ENCODE data around the gene CCM2. TPM values are rescaled to one million over a fixed set of nuclear protein-coding genes. Genes with fewer than 3 reads are reported as not detected.

CCM2 gene
- total RNA-seq, 2 experiments from 2014 or later = 134 TPM

DNA sequence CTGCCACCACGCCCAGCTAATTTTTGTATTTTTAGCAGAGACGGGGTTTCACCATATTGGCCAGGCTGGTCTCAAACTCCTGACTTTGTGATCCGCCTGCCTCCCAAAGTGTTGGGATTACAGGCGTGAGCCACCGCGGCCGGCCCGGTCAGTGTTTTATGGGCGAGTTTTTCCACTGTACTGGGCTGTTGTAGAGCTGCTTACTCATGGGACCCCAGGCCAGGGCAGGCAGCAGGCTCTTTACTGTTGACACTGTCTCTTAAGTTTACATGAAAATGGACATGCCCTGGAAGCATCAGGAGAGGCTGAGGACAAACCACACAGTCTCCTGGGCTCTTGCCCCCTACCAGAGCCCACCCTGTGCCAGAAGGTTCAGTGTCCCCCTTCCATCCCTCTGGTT lies 77.6 kb downstream of the CCM2 start:
- Mint-ChIP-seq H3K9me3 (no peaks in the 10 kb centered on the region), H3K27ac (no peak overlapping the region), H3K4me3 (no peak overlapping the region), H3K27me3 (no peaks in the 10 kb centered on the region), H3K36me3 (ENCODE audit: low read depth) (peaks cover 28% of the 10 kb centered on the region), H3K4me1 (peaks cover 4% of the 10 kb centered on the region)
- DNase-seq = no peak
- ChIA-PET POLR2A (no interaction called here), CTCF (interaction anchor here (1.0 to 1.3 kb wide), 2 partner anchors 10 to 23 kb away, joined by 3 to 4 read pairs; no protein-coding TSS in a partner anchor)

DNA sequence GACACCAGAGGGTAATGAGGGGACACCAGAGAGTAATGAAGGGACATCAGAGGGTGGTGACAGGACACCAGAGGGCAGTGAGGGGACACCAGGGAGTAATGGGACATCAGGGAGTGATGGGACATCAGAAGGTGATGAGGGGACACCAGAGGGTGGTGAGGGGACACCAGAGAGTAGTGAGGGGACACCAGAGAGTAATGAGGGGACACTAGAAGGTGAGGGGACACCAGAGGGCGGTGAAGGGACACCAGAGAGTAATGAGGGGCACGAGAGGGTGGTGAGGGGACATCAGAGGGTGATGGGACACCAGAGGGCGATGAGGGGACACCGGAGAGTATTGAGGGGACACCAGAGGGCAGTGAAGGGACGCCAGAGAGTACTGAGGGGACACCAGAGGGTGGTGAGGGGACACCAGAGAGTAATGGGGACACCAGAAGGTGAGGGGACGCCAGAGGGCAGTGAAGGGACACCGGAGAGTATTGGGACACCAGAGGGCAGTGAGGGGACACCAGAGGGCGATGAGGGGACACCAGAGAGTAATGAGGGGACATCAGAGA lies 78.2 kb downstream of the CCM2 start:
- peak overlapping the region; percentile 60 for H3K27ac Mint-ChIP-seq

DNA sequence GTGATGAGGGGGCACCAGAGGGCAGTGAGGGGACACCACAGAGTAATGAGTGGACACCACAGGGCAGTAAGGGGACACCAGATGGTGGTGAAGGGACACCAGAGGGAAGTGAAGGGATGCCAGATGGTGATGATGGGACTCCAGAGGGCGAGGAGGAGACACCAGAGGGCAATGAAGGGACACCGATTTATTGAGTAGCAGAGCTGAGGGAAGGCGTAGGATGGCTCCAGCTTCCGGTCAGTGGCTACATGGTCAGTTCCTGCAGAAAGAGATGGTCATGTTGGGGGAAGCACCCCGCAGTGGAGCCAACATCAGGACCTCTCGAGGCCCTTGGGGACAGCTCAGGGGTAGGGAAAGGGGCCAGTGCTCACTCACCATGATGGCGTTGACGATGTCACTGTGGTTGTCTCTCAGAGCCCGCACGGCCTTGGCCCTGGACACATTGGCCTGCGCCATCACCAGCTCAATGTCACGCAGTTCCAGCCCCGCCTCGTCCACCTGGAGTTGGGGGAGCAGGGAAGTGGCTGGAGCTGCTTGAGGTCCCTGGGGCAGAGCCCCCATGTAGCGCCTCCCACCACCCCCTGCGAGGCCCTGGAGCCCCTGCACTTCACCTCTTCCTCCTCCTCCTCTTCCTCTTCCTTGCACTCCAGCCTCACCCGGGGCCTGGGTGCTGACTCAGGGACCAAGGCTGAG lies 80.4 kb downstream of the CCM2 start:
- CTCF ChIA-PET = interaction anchor here (1.3 kb wide), 2 partner anchors 9 to 11 kb away, joined by 3 read pairs; no protein-coding TSS in a partner anchor
- Mint-ChIP-seq H3K9me3 (no peaks in the 10 kb centered on the region), H3K4me3 (no peak overlapping the region), H3K4me1 (peaks cover 3% of the 10 kb centered on the region), H3K27me3 (no peaks in the 10 kb centered on the region), H3K27ac (peak overlapping the region; percentile 67), H3K36me3 (ENCODE audit: low read depth) (peaks cover 7% of the 10 kb centered on the region)
- POLR2A ChIA-PET = no interaction called here
- DNase-seq = peak; percentile 24

More for the DNA sequence above, 78.2 kb downstream of the CCM2 start:
- Mint-ChIP-seq H3K27me3 (no peaks in the 10 kb centered on the region), H3K36me3 (ENCODE audit: low read depth) (peaks cover 22% of the 10 kb centered on the region), H3K4me3 (no peak overlapping the region), H3K4me1 (peaks cover 3% of the 10 kb centered on the region), H3K9me3 (no peaks in the 10 kb centered on the region)
- no peak for DNase-seq
- ChIA-PET CTCF (no interaction called here), POLR2A (no interaction called here)

DNA sequence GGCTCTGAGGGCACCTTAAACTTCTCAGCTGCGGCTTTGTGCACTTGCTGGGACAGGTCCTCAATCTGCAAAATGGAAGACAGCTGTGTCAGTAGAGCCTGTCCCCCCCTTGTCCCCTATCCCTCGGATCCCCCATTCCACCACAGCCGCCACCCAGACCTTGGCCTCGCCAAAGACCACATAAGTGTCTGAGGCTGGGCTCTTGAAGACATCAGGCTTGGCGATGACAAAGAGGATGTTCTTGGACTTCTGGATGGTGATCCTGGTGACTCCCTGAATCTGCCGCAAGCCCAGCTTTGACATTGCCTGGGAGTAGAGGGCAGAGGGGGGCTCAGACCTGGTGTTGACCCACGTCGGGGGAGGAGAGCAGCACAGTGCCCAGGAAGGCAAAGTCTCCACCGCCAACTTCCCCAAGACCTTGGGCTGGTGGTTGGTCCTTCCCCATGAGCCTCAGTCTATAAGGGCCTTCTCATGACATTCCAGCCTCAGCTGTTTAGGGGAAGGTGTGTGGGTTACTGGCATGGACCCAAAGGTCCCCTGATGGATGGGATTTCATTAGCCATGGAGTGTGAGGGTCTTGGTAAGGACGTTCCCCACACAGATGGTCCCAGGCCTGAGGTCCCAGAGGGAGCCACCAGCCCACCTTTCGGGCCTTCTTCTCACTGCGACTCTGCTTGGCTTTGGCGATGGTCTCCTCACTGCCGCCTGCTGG lies 81.1 kb downstream of the CCM2 start:
- Mint-ChIP-seq H3K36me3 (ENCODE audit: low read depth) (peaks cover 7% of the 10 kb centered on the region), H3K4me1 (no peaks in the 10 kb centered on the region), H3K27ac (peak overlapping the region; percentile 64), H3K27me3 (no peaks in the 10 kb centered on the region), H3K9me3 (no peaks in the 10 kb centered on the region), H3K4me3 (no peak overlapping the region)
- ChIA-PET POLR2A (no interaction called here), CTCF (interaction anchor here (1.3 kb wide), 2 partner anchors 10 to 11 kb away, joined by 3 read pairs; no protein-coding TSS in a partner anchor)
- no peak for DNase-seq

DNA sequence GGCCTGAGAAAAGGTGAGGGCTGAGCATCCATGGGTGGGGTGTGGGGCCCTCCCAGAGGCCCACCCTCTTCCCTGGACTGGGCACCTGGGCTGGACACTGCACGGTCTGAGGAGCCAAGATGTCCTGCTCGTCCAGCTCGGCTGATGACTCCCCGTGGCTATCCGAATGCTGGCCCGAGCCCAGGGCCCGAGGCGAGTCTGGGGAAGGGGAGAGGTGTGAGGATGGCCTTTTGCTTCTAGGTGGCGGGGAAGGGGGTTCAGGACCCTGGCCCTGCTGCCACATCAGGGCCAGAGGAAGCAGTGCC lies 81.6 kb downstream of the CCM2 start:
- Mint-ChIP-seq H3K27me3 (no peaks in the 10 kb centered on the region), H3K4me3 (no peak overlapping the region), H3K27ac (no peak overlapping the region), H3K36me3 (ENCODE audit: low read depth) (peaks cover 3% of the 10 kb centered on the region), H3K4me1 (no peaks in the 10 kb centered on the region), H3K9me3 (no peaks in the 10 kb centered on the region)
- no peak for DNase-seq
- ChIA-PET POLR2A (no interaction called here), CTCF (no interaction called here)

DNA sequence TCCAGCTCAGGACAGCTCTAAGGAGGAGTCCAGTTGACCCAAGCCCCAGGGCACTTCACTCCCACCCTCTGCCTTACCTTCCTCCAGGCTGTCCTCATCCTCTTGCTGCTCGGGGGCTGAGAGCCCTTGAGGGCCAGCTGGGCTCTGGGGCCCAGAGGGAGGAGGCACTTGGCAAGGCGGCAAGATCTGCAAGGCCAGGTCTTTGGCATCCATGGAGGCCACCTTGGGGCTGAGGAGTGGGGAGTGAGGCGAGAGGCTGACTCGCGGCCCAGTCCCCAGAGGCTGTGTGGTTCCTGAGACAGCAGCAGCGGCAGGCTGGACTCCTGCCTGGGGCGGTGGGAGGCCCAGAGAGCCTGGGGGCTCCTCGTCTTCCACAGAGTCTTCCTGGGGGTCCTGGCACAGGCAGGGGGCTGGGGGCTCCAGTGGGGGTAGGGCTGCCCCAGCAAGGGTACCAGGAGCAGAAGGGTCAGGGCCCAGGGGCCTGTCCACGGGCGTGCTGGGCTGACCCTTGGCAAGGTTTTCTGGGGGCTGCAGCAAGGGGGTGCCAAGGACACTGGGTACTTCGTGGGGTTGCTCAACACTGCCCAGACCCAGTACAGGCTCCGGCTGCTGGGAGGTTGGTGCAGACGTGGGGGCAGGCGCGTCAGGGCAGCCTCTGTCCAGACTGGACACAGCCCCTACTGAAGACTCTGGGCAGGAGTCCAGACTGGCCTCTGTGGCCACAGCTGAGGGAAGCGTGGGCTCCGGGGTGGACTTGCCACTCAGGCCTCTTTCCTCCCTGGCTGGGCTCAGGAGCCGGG lies 82.2 kb downstream of the CCM2 start:
- no peaks in the 10 kb centered on the region for H3K9me3 Mint-ChIP-seq
- ChIA-PET POLR2A (no interaction called here), CTCF (no interaction called here)
- H3K36me3 Mint-ChIP-seq (ENCODE audit: low read depth) = peaks cover 3% of the 10 kb centered on the region
- DNase-seq = no peak
- peaks cover 2% of the 10 kb centered on the region for H3K27me3 Mint-ChIP-seq
- no peak overlapping the region for H3K27ac Mint-ChIP-seq
- no peaks in the 10 kb centered on the region for H3K4me1 Mint-ChIP-seq
- H3K4me3 Mint-ChIP-seq = no peak overlapping the region

DNA sequence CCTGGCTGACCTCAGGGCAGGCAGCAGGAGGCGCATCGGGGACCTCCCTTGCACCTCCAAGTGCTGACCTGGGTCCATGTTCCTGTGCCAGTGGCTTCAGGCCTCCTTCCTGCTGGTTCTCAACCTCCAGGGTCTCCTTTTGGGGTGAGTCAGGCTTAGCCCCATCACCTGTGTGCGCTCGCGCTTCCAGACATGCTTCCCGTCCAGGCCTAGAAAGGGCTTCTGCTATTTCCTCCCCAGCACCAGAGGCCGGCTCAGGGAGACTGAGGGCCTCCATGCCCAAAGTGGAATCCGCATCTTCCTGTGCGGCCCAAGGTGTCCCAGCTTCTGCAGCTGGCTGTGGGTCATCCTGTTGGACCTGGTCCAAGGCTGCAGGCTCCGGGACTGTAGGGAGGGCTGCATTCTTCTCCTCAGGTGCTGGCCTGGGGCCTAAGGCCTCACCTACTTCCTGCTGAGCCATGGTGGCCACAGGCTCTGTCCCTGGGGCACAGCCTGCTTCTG lies 82.9 kb downstream of the CCM2 start:
- no peaks in the 10 kb centered on the region for H3K9me3 Mint-ChIP-seq
- CTCF ChIA-PET = no interaction called here
- no peak for DNase-seq
- peaks cover under 1% of the 10 kb centered on the region for H3K36me3 Mint-ChIP-seq (ENCODE audit: low read depth)
- POLR2A ChIA-PET = no interaction called here
- H3K27me3 Mint-ChIP-seq = peaks cover 4% of the 10 kb centered on the region
- H3K27ac Mint-ChIP-seq = no peak overlapping the region
- peaks cover under 1% of the 10 kb centered on the region for H3K4me1 Mint-ChIP-seq
- H3K4me3 Mint-ChIP-seq = no peak overlapping the region

DNA sequence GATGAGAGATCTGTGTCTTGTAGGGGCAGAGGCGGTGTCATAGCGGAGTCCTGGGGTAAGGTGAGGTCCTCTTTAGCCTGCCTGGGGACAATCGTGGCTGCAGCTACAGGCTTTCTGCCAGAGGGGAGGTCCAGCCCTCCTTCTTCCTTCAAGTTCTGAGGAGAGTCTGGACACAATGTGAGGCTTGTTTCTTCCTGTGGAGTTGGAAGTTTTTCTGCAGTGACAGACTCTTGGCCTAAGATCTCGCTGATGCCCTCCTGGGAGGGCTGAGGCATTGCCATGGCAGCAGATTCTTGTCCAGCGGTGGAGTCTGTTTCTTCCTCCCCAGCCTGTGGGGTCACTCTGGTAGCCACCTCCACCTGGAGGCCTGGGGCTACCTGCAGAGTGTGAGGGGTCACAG lies 84.3 kb downstream of the CCM2 start:
- Mint-ChIP-seq H3K4me3 (no peak overlapping the region), H3K9me3 (no peaks in the 10 kb centered on the region), H3K27me3 (peaks cover 10% of the 10 kb centered on the region), H3K27ac (no peak overlapping the region), H3K4me1 (peaks cover 5% of the 10 kb centered on the region), H3K36me3 (ENCODE audit: low read depth) (no peaks in the 10 kb centered on the region)
- POLR2A ChIA-PET = no interaction called here
- no peak for DNase-seq
- CTCF ChIA-PET = no interaction called here

DNA sequence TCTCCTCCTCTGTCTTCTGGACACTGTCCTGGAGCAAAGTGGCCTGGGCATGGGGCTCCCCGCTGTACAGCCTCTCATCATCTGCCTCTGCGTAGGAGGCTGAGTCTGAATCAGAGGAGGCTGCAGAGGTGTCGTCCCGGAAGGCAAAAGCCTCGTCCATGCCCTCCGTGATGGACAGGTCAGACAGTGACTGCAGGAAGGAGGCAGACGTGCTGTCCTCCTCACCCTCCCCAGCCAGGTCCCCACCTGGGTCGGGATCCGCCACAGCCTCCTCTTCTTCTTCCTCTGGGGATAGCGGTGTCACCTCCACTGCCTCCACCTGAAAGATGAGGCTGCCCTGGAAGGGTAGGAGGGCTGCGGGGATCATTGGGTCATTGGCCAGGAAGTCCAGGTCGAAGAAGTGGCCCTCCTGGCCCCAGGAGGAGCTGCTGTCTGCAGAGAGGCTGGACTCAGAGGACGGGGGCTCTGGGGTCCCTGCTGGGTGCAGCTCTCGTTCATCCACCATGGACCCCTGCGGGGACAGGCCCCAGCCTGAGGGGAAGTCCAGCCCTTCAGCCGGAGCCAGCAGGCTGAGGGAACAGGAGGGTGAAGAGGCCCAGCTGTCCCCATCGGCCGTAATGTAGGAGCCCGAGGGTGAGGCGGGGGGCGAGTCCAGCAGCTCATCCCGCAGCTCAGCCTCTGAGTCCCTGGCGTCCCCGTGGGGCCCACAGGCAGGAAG lies 85.1 kb downstream of the CCM2 start:
- no peaks in the 10 kb centered on the region for H3K36me3 Mint-ChIP-seq (ENCODE audit: low read depth)
- no peak for DNase-seq
- ChIA-PET CTCF (interaction anchor here (1.2 kb wide), 1 partner anchor 51 kb away, joined by 3 read pairs; no protein-coding TSS in a partner anchor), POLR2A (no interaction called here)
- peaks cover 11% of the 10 kb centered on the region for H3K4me1 Mint-ChIP-seq
- no peak overlapping the region for H3K4me3 Mint-ChIP-seq
- peaks cover 17% of the 10 kb centered on the region for H3K27me3 Mint-ChIP-seq
- no peaks in the 10 kb centered on the region for H3K9me3 Mint-ChIP-seq
- H3K27ac Mint-ChIP-seq = no peak overlapping the region

DNA sequence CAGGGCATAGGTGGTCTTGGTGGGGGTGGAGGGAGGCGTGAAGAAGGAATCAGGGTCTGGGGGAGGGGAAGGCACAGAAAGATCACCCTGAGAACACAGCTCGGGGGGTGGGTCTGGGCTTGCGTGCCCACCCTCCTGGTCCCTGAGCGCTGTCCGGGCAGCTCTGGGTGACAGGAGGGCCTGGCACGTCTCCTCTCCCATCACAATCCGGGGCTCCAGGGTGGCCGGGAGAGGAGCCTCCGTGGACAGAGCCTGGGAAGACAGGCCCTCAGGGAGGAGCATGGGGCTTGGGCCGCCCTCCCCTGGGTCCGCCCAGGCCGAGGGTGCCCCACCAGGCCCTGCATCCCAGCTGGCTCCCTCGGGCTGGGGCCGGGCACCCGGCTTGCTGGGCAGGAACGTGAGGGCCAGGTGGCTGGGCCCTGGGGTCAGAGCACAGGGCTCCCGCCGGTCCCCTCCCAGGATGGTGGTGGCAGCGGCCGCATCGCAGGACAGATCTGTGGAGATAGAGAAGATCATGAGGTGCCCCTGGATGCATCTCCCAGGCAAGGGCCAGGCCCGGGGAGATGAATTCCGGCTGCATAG lies 85.7 kb downstream of the CCM2 start:
- Mint-ChIP-seq H3K27ac (no peak overlapping the region), H3K27me3 (peaks cover 20% of the 10 kb centered on the region), H3K4me1 (peaks cover 11% of the 10 kb centered on the region), H3K36me3 (ENCODE audit: low read depth) (no peaks in the 10 kb centered on the region), H3K4me3 (no peak overlapping the region), H3K9me3 (no peaks in the 10 kb centered on the region)
- CTCF ChIA-PET = interaction anchor here (1.2 to 1.9 kb wide), 2 partner anchors 15 to 50 kb away, joined by 3 to 5 read pairs; no protein-coding TSS in a partner anchor
- DNase-seq = no peak
- POLR2A ChIA-PET = no interaction called here

DNA sequence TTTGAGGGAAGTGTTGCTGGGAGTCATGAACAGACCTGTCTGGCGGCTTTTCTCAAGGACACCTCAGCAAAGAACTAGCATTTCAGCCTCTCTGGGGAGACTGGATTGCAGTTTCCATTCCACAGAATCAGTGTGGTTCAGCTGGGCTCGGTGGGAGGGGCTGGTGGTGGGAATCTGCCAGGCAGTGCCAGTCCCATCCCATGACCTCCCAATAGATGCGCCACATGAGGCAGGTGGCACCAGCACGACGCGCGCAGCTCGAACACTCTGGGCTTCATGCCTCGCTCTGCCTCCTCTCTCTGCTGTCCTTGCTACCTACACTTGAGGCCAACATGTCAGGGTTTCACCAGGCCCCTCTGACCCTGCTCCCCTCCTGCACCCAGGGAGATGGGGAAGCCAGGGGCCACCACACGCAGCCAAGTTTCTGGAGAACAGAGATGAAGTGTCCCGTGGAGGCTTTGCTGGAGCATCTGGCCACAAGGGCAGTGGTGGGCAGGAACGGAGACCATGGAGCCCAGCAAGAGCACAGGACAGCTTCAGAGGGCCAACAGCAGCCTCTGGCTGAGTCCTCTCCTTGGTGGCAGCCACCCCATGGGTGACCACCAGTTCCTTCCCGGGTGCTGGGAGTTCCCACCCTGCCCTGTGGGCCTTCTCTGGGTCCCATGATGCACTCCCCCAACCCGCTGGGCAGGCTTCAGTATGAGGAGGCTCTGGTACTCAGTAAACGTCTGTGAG lies 86.5 kb downstream of the CCM2 start:
- no peaks in the 10 kb centered on the region for H3K9me3 Mint-ChIP-seq

More for the DNA sequence above, 86.5 kb downstream of the CCM2 start:
- H3K27ac Mint-ChIP-seq = no peak overlapping the region
- H3K4me1 Mint-ChIP-seq = peaks cover 11% of the 10 kb centered on the region
- H3K4me3 Mint-ChIP-seq = no peak overlapping the region
- H3K36me3 Mint-ChIP-seq (ENCODE audit: low read depth) = no peaks in the 10 kb centered on the region
- peaks cover 21% of the 10 kb centered on the region for H3K27me3 Mint-ChIP-seq
- CTCF ChIA-PET = interaction anchor here (1.2 to 1.9 kb wide), 2 partner anchors 9 to 16 kb away, joined by 3 to 5 read pairs; no protein-coding TSS in a partner anchor
- POLR2A ChIA-PET = no interaction called here
- DNase-seq = no peak
